H1 (cell line): ENCODE measurements around the gene ARHGEF10L. TPM values are rescaled to one million over a fixed set of nuclear protein-coding genes. Genes with fewer than 3 reads are reported as not detected.

Experiments used
- CTCF ChIA-PET: fragments of 300-600 bp; sonication (Branson Sonifier 250); formaldehyde crosslinking; loops from one replicate; lab custom pipeline; 2021; ENCODE audit not compliant: partially characterized antibody; lab: Charles Lee
- POLR2A ChIA-PET: fragments of 300-600 bp; sonication (Branson Sonifier 250); formaldehyde crosslinking; loops from one replicate; lab custom pipeline; 2021; ENCODE audit warnings: inconsistent platforms; ENCODE audit not compliant: partially characterized antibody; lab: Charles Lee
- DNase-seq, 2 experiments: peaks; one replicate each; pipeline versions ENCODE4 v3.0.0 to v3.0.0-alpha.2; 2010 to 2022; ENCODE audit warnings: low spot score in 2 of 2, low read depth in 1 of 2, mixed read lengths in 1 of 2
- FAIRE-seq: peaks from 2 replicates; lab custom pipeline; 2011; peaks lifted over from hg19 to GRCh38; lab: Jason Lieb, UNC
- H2AFZ ChIP-seq: 2 replicates; pipeline ENCODE4 v1.8.1; 2012; ENCODE audit warnings: low read length, inconsistent platforms
- H2AK5ac ChIP-seq: 2 replicates; pipeline ENCODE4 v1.6.1; 2013; ENCODE audit warnings: low read depth, low read length
- H2BK120ac ChIP-seq: replicated peaks from 2 replicates; pipeline ENCODE3; 2013; ENCODE audit warnings: low read depth, low read length, inconsistent platforms
- H2BK12ac ChIP-seq: 2 replicates; pipeline ENCODE4 v1.6.1; 2013; ENCODE audit warnings: low read depth, low read length
- H2BK15ac ChIP-seq: 2 replicates; pipeline ENCODE4 v1.6.1; 2013; ENCODE audit warnings: low read length
- H2BK20ac ChIP-seq: 2 replicates; pipeline ENCODE4 v1.6.1; 2013; ENCODE audit warnings: low read length
- H2BK5ac ChIP-seq: 2 replicates; pipeline ENCODE4 v1.6.1; 2013; ENCODE audit warnings: low read depth, low read length
- H3K14ac ChIP-seq: 2 replicates; pipeline ENCODE4 v1.6.1; 2013; ENCODE audit warnings: inconsistent platforms; ENCODE audit not compliant: insufficient read length
- H3K18ac ChIP-seq: 2 replicates; pipeline ENCODE4 v1.6.1; 2013; ENCODE audit warnings: low read length; ENCODE audit errors: extremely low read depth
- H3K23ac ChIP-seq: 2 replicates; pipeline ENCODE4 v1.6.1; 2013; ENCODE audit warnings: inconsistent platforms; ENCODE audit not compliant: insufficient read length
- H3K23me2 ChIP-seq: 2 replicates; pipeline ENCODE4 v1.6.1; 2013; ENCODE audit warnings: low read depth, low read length
- H3K27ac ChIP-seq: 2 replicates; pipeline ENCODE4 v1.6.1; 2011; ENCODE audit warnings: low read depth, low read length, inconsistent platforms
- H3K27me3 ChIP-seq, 4 experiments: replicated peaks in 1 of 4; 1 replicate in 1 of 4; 2 replicates in 3 of 4; pipeline versions ENCODE4 v1.6.1 to v1.8.1; 2011 to 2013; ENCODE audit warnings: low read length in 3 of 4, mild to moderate bottlenecking in 3 of 4, inconsistent platforms in 2 of 4, mixed read lengths in 2 of 4, moderate library complexity in 1 of 4; ENCODE audit not compliant: control insufficient read depth in 3 of 4, insufficient read depth in 3 of 4; ENCODE audit errors: extremely low read depth in 1 of 4
- H3K36me3 ChIP-seq, 4 experiments: 2 replicates each; pipeline versions ENCODE4 v1.6.1 to v1.8.1; 2011 to 2013; ENCODE audit warnings: mild to moderate bottlenecking in 4 of 4, low read length in 3 of 4, moderate library complexity in 2 of 4, control low read depth in 1 of 4, inconsistent platforms in 1 of 4; ENCODE audit not compliant: insufficient read depth in 4 of 4, control insufficient read depth in 2 of 4
- H3K4ac ChIP-seq: replicated peaks from 2 replicates; pipeline ENCODE3; 2013; ENCODE audit warnings: low read length, low read depth, mixed read lengths, inconsistent platforms; ENCODE audit not compliant: insufficient read length
- H3K4me1 ChIP-seq, 4 experiments: replicated peaks in 1 of 4; 1 replicate in 1 of 4; 2 replicates in 3 of 4; pipeline versions ENCODE4 v1.6.1 to v1.8.1; 2011 to 2013; ENCODE audit warnings: low read length in 3 of 4, inconsistent platforms in 2 of 4, mixed read lengths in 1 of 4; ENCODE audit not compliant: insufficient read depth in 4 of 4, control insufficient read depth in 3 of 4
- H3K4me2 ChIP-seq, 2 experiments: 2 replicates each; pipeline versions ENCODE4 v1.6.1 to v1.8.1; 2011 to 2013; ENCODE audit warnings: low read depth in 2 of 2, low read length in 2 of 2, control low read depth in 1 of 2, inconsistent platforms in 1 of 2, mild to moderate bottlenecking in 1 of 2; ENCODE audit not compliant: insufficient read depth in 1 of 2
- H3K4me3 ChIP-seq, 4 experiments: fragments of 200-600, 300-600 bp in 1 of 4; sonication (generic), shearing (Covaris generic), sonication (Bioruptor Twin) in 1 of 4; 2 replicates each; pipeline versions ENCODE4 v1.5.1 to v1.8.1; 2011 to 2016; ENCODE audit warnings: low read length in 4 of 4, low read depth in 3 of 4, control low read depth in 2 of 4, inconsistent platforms in 2 of 4, mild to moderate bottlenecking in 2 of 4, mixed read lengths in 1 of 4, moderate library complexity in 1 of 4; ENCODE audit not compliant: insufficient read depth in 2 of 4; ENCODE audit errors: extremely low read depth in 1 of 4
- H3K56ac ChIP-seq: replicated peaks from 2 replicates; pipeline ENCODE3; 2013; ENCODE audit warnings: low read depth, mild to moderate bottlenecking, mixed read lengths, low read length, inconsistent platforms; ENCODE audit not compliant: insufficient read length
- H3K79me1 ChIP-seq: 2 replicates; pipeline ENCODE4 v1.6.1; 2013; ENCODE audit warnings: low read depth, low read length, control low read depth
- H3K79me2 ChIP-seq, 2 experiments: 2 replicates each; pipeline versions ENCODE4 v1.6.1 to v1.8.1; 2012 to 2013; ENCODE audit warnings: low read length in 2 of 2, mild to moderate bottlenecking in 2 of 2, inconsistent platforms in 1 of 2; ENCODE audit not compliant: insufficient read depth in 2 of 2, control insufficient read depth in 1 of 2
- H3K9ac ChIP-seq, 4 experiments: replicated peaks in 1 of 4; 1 replicate in 1 of 4; 2 replicates in 3 of 4; pipeline versions ENCODE4 v1.6.1 to v1.8.1; 2011 to 2013; ENCODE audit warnings: low read depth in 3 of 4, low read length in 3 of 4, control low read depth in 2 of 4, mild to moderate bottlenecking in 2 of 4, moderate library complexity in 2 of 4, inconsistent platforms in 1 of 4; ENCODE audit errors: extremely low read depth in 1 of 4
- H3K9me3 ChIP-seq, 2 experiments: 2 replicates each; pipeline versions ENCODE4 v1.6.1 to v1.8.1; 2012 to 2013; ENCODE audit warnings: mild to moderate bottlenecking in 2 of 2, moderate library complexity in 2 of 2, control low read depth in 1 of 2, inconsistent platforms in 1 of 2, low read depth in 1 of 2, low read length in 1 of 2, mixed read lengths in 1 of 2; ENCODE audit not compliant: insufficient read depth in 2 of 2
- H4K20me1 ChIP-seq, 2 experiments: replicated peaks in 1 of 2; 2 replicates each; pipeline versions ENCODE3 to v1.8.1; 2011 to 2013; ENCODE audit warnings: inconsistent platforms in 2 of 2, low read length in 2 of 2, mild to moderate bottlenecking in 1 of 2; ENCODE audit not compliant: insufficient read depth in 2 of 2, control insufficient read depth in 1 of 2
- H4K5ac ChIP-seq: 2 replicates; pipeline ENCODE4 v1.6.1; 2013; ENCODE audit warnings: low read length, low read depth, mixed read lengths, inconsistent platforms; ENCODE audit not compliant: insufficient read length
- H4K8ac ChIP-seq: 2 replicates; pipeline ENCODE4 v1.8.0; 2013; ENCODE audit warnings: mild to moderate bottlenecking, moderate library complexity, low read length, inconsistent platforms; ENCODE audit not compliant: insufficient read depth; ENCODE audit errors: extremely low read depth
- H4K91ac ChIP-seq: replicated peaks from 2 replicates; pipeline ENCODE3; 2013; ENCODE audit warnings: low read length, mixed read lengths, inconsistent platforms; ENCODE audit not compliant: insufficient read length
- CTCF ChIP-seq, 3 experiments: IDR thresholded peaks; 1 replicate in 2 of 3; 2 replicates in 1 of 3; pipeline versions ENCODE4 v1.5.1 to v1.6.1; 2011; ENCODE audit warnings: low read length in 3 of 3, mild to moderate bottlenecking in 3 of 3, inconsistent platforms in 2 of 3, low read depth in 1 of 3, moderate library complexity in 1 of 3; ENCODE audit not compliant: insufficient read depth in 1 of 3; ENCODE audit errors: control extremely low read depth in 1 of 3
- SIN3A ChIP-seq, 2 experiments: IDR thresholded peaks in 1 of 2; conservative IDR thresholded peaks in 1 of 2; 2 replicates each; pipeline ENCODE4 v1.6.1; 2011 to 2012; ENCODE audit warnings: low read length in 2 of 2, improper control_type of control experiment in 1 of 2, low read depth in 1 of 2, mild to moderate bottlenecking in 1 of 2
- WGBS, 2 experiments: shearing (Covaris generic) in 1 of 2; methylation state at CpG; one replicate each; pipeline versions ENCODE4 v1.1.6 to v1.1.7; 2013 to 2015; ENCODE audit warnings: low lambda C conversion rate in 2 of 2, mixed read lengths in 2 of 2, inconsistent platforms in 1 of 2, low coverage in 1 of 2, missing lambda C conversion rate in 1 of 2; ENCODE audit not compliant: insufficient replicate concordance in 2 of 2, insufficient coverage in 1 of 2, insufficient read length in 1 of 2; ENCODE audit errors: extremely low coverage in 1 of 2, missing lambda C conversion rate in 1 of 2; 5-methylcytosine and 5-hydroxymethylcytosine counted together
- polyA plus RNA-seq, 7 experiments: library from polyadenylated mRNA; depleted of rRNA in 3 of 7; stranded (reverse) in 5 of 7; unstranded in 2 of 7; fragments of >200 nt in 5 of 7; fragments of 200-250 nt in 2 of 7; gene quantifications; 1 replicate in 5 of 7; 2 replicates in 1 of 7; 4 replicates in 1 of 7; pipeline versions ENCODE4 v1.2.1 to v1.2.3, GENCODE V29; 2011 to 2013; ENCODE audit warnings: missing spikeins in 2 of 7, mixed read lengths in 2 of 7
- total RNA-seq: library from RNA; stranded (reverse); fragmentation: NEBNext Ultra II Directional; extraction: Animal tissue kit (Norgen Biotek cat#: 25700); gene quantifications from 2 replicates; pipeline ENCODE4 v1.2.1, GENCODE V29; 2021

The ARHGEF10L gene
- total and polyA plus RNA-seq, 2 of the 8 experiments (the other 6 are each of a cell fraction or from before 2014, with no cell fraction given): 33.6 to 39.6 TPM

GRCh38 chr1:17664322-17664721 is 124.8 kb downstream of the ARHGEF10L start:
- no peak overlapping the region for H3K14ac ChIP-seq
- no peak overlapping the region for H3K56ac ChIP-seq
- no peak overlapping the region for H2BK120ac ChIP-seq
- H4K8ac ChIP-seq: no peak overlapping the region
- H3K9ac ChIP-seq: no peak overlapping the region
- H3K9me3 ChIP-seq: no peaks in the 10 kb centered on the region
- H2AK5ac ChIP-seq: no peak overlapping the region
- H2BK5ac ChIP-seq: 0 out of 2 replicates have a peak overlapping the region, but pooled peaks have one; percentile 35
- 0 out of 2 replicates have a peak, but pooled peaks cover 2% of the 10 kb centered on the region for H3K79me1 ChIP-seq
- peaks cover 1 to 5% of the 10 kb centered on the region in 2 experiments for H4K20me1 ChIP-seq
- no peak overlapping the region for H3K27ac ChIP-seq
- ChIA-PET POLR2A (no interaction called here), CTCF (interaction anchor here (1.1 to 4.7 kb wide), 9 partner anchors 9 to 43 kb away, joined by 3 to 27 read pairs (median 6); no protein-coding TSS in a partner anchor)
- no peak overlapping the region for H2BK12ac ChIP-seq
- H3K23me2 ChIP-seq: 0 out of 2 replicates have a peak, but pooled peaks cover 1% of the 10 kb centered on the region
- peaks cover 0 to 4% (median 0%) of the 10 kb centered on the region in 4 experiments; a peak in 2 of 7 replicates for H3K4me1 ChIP-seq
- H4K91ac ChIP-seq: no peak overlapping the region
- DNase-seq: no peak
- H3K4me3 ChIP-seq: no peak overlapping the region
- H3K18ac ChIP-seq: no peak overlapping the region
- H3K4ac ChIP-seq: no peak overlapping the region
- no peak overlapping the region for H3K4me2 ChIP-seq
- peaks cover 0 to 19% (median 14%) of the 10 kb centered on the region in 4 experiments; a peak in 4 of 8 replicates for H3K36me3 ChIP-seq
- TF ChIP-seq CTCF (IDR thresholded peaks at IDR 0.05; ENCODE audit: control extremely low read depth in 1 of 3, insufficient read depth in 1 of 3, low read depth in 1 of 3, low read length in 3 of 3): peak in 1 of 3 experiments; percentile 15; a peak in 1 of 4 replicates
- no peak for TF ChIP-seq SIN3A (conservative IDR thresholded peaks at IDR 0.05 in 1 of 2, IDR thresholded peaks at IDR 0.05 in 1 of 2; ENCODE audit: low read depth in 1 of 2, low read length in 2 of 2)
- no peak for FAIRE-seq
- no peak overlapping the region for H2BK20ac ChIP-seq
- no peak overlapping the region for H4K5ac ChIP-seq
- no peak overlapping the region for H2AFZ ChIP-seq
- no peak overlapping the region for H2BK15ac ChIP-seq
- 95% methylated on average over 10 of the region's 11 CpGs; no CpG with 5 or more reads in 1 of the 2 experiments for WGBS, 2 experiments
- H3K23ac ChIP-seq: no peak overlapping the region
- no peaks in the 10 kb centered on the region for H3K27me3 ChIP-seq
- no peaks in the 10 kb centered on the region for H3K79me2 ChIP-seq
